Stimulated activated CD8-positive, alpha-beta memory T cell treated with anti-CD3 and anti-CD28 coated beads, Interleukin-15, amount 100 ng/mL, for 1 hour (primary cell): ENCODE data around the gene SHC2.
"Not testable (repeated sequence)": the region's sequence is repeated elsewhere in the genome, so short reads cannot be mapped to it uniquely, and the experiment has no call there.

Source experiments
- DNase-seq: peaks from one replicate; pipeline ENCODE4 v3.0.0-alpha.2; 2020; ENCODE audit warnings: low read depth

The SHC2 gene

GRCh38 chr19:468587-469256 lies 7.9 kb upstream of the SHC2 start:
- no peak for DNase-seq

GRCh38 chr19:467554-467953 lies 6.7 kb upstream of the SHC2 start:
- no peak for DNase-seq

GRCh38 chr19:465056-465816 lies 4.4 kb upstream of the SHC2 start:
- DNase-seq, result no peak

GRCh38 chr19:464208-464545 lies 3.3 kb upstream of the SHC2 start:
- no peak for DNase-seq

GRCh38 chr19:463483-464207 lies 2.8 kb upstream of the SHC2 start:
- no peak for DNase-seq

GRCh38 chr19:461721-462551 lies 1.1 kb upstream of the SHC2 start:
- DNase-seq, result no peak

- no peak for DNase-seq
Measured at GRCh38 chr19:459724-460511, 915 bp downstream of the SHC2 start.

GRCh38 chr19:458091-459042 lies 2.5 kb downstream of the SHC2 start:
- no peak for DNase-seq

GRCh38 chr19:457636-458035 lies 3.2 kb downstream of the SHC2 start:
- DNase-seq, result no peak

GRCh38 chr19:456547-457110 lies 4.2 kb downstream of the SHC2 start:
- DNase-seq, result no peak

GRCh38 chr19:455851-456546 lies 4.8 kb downstream of the SHC2 start:
- no peak for DNase-seq

- no peak for DNase-seq
Measured at GRCh38 chr19:455031-455705, 5.7 kb downstream of the SHC2 start.

GRCh38 chr19:453606-454005 lies 7.2 kb downstream of the SHC2 start:
- no peak for DNase-seq

GRCh38 chr19:452829-453228 lies 8.0 kb downstream of the SHC2 start:
- DNase-seq, result no peak

GRCh38 chr19:450912-451481 lies 9.8 kb downstream of the SHC2 start:
- not testable (repeated sequence) for DNase-seq

- DNase-seq, result no peak
Measured at GRCh38 chr19:449916-450315, 10.9 kb downstream of the SHC2 start.

GRCh38 chr19:447816-448560 lies 12.8 kb downstream of the SHC2 start:
- no peak for DNase-seq

GRCh38 chr19:447064-447426 lies 13.8 kb downstream of the SHC2 start:
- DNase-seq, result no peak
